GM10847 (cell line): ENCODE data around the gene COL15A1.

Experiments
- POLR2A ChIP-seq: IDR thresholded peaks from 2 replicates; pipeline ENCODE4 v1.6.1; 2011; ENCODE audit not compliant: insufficient read length; ENCODE audit errors: extremely low read depth

The COL15A1 gene

DNA sequence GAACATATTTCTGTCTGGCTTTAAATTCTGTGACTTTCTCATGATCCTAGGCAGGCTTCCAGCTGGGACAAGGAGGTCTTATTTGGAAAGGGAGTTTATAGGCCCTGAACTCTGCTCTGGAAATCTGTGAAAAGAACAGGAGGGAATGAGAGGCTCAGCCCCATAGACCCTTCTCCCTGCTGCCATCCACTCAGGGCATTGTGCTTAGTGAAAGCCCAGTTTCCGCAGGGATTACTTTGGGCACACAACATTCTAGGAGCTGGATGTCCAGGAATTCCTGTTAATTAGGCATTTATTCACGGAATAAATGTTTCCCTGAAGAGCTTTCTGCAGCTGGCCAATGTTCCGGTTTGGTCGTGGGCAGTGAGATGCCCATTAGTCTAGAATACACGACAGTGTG is 32.7 kb upstream of the COL15A1 start:
- no peak for TF ChIP-seq POLR2A

GRCh38 chr9:98912450-98912849 is 31.3 kb upstream of the COL15A1 start:
- TF ChIP-seq POLR2A, result no peak

- TF ChIP-seq POLR2A, result no peak
These were observed 30.7 kb upstream of the COL15A1 start for GRCh38 chr9:98913044-98913443.

DNA sequence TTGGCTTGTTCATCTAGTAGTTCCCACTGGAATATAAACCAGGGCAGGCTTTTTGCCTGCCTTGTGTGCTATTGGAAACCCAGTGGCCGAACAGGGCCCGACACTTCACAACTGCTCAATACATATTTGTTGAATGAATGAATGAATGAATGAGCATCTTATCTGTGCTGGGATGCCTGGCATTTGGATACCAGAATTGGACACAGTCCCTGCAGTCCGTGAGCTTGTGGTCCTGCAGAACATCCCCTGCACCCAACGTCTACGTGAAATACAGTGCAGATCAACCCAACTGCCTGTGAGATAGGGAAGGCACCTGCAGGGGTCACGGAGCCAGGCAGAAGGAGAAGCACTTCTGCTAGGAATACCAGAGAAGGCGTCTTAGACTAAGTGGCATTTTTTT is 30.0 kb upstream of the COL15A1 start:
- TF ChIP-seq POLR2A, result no peak

- TF ChIP-seq POLR2A, result no peak
These were observed 28.1 kb upstream of the COL15A1 start for GRCh38 chr9:98915599-98915998.

GRCh38 chr9:98916660-98917059 is 27.0 kb upstream of the COL15A1 start:
- TF ChIP-seq POLR2A, result no peak

DNA sequence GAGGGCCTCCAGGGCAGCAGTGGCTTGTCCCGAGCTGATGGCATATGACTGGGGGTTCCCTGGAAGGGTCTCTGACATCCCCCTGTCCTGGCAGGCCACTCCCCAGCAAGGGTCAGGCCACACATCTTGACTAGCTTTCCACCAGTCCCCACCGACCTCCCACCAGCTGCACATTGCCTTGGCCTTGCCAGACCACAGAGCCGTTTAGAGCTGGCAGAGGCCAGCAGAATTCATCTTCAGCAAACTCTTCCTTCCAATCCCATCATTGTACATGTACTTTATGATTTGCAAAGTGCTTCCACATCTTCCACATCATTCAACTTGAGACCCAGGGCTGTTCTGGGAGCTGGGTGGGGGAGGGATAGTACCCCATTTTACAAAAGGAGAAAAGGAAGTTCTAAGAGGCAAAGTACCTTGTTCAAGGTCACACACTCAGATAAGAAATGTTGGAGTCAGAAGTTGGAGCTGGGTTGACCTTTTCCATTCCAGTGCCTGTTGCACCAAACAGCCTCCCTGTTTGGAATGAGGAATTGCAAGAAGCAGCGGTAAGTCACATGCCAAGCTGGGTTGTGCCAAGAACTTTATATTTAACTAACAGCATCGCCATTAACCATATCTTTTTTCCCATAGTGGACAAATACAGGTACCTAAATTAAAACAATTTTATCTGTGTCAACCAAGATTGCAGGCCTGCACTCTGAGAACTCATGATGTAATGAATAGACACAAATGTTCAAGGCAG is 25.8 kb upstream of the COL15A1 start:
- no peak for TF ChIP-seq POLR2A

DNA sequence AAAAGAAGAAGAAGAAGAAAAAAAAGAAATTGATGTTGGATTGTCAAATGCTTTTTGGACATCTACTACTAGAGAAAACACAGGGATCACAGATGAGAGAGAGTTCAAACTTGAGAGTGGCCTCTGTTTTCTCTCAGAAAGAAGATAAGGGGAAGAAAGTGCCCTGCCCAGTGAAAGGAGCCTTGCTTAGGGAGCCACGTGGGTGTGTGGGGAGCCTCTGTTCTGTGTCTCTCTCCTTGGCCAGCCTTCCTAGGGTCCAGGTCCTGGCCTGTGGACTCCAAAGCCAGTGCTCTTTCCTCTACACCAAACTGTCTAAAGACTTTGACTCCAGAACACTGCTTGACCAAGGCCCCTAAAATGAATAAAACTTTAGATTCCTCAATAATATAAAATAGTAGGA is 22.0 kb upstream of the COL15A1 start:
- TF ChIP-seq POLR2A, result no peak

DNA sequence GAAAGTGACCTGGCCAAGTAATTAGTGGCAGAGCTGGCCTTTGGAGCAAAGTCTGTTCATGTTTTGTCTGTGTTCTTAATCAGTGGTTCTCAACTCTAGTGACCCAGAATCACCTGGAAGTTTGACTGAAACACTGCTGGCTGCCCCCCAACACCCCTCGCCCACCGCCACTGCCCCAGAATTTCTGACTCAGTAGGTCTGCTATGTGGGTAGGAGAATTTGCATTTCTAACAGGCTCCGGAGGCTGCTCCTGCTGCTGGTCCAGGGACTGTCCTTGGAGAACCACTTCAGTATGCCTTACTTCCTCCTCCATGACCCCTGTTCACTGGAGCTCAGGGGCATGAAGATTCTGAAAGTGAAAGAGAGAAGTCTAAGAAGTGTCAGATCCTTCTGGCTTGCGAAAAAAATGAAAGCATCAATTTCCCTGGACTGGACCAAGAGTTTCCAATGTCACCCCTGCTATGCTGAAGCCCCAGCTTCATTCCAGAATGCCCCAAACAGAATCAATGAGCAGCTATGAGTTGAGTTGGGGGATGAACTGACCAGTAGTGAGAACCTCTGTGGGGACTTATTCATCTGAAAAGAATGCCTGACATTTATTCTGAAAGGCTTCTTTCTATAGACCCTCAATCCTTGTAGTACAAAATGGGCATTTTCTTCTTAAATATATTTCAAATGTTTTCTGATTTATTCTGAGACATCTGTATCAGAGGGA is 20.8 kb upstream of the COL15A1 start:
- TF ChIP-seq POLR2A, result no peak

DNA sequence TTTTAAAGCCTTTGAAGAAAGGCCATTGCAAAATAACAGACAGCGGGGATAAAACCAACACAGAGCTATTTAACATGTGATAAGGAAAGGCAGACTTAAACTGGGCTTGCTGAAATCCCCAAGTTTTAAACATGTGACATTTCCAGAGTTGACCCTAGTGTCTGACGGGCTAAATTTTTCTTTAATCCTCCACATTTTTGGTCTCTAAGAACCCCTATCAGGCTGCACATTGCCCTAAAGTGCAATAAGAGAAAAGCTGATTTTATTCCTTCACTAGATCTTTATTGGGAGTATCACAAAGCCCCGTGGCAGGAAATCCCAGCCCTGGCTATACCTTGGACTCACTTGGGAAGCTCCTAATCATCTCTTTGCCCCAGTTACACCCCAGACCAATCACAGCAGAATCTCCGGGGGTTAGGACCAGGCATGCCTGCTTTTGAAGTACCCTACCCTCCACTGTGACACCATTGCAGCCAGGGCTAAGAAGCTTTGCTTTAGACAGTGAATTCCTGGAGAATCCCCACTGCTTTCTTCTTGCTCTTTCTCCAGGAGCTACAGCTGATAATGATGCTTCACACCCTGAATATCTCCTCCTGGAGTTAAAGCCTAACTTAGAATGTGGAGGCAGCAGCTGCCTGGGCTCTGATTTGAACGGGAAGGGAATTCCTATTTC is 20.1 kb upstream of the COL15A1 start:
- TF ChIP-seq POLR2A, result no peak

GRCh38 chr9:98924946-98925820 is 18.5 kb upstream of the COL15A1 start:
- no peak for TF ChIP-seq POLR2A

GRCh38 chr9:98925956-98926355 is 17.8 kb upstream of the COL15A1 start:
- TF ChIP-seq POLR2A, result no peak

GRCh38 chr9:98927724-98928123 is 16.0 kb upstream of the COL15A1 start:
- no peak for TF ChIP-seq POLR2A

GRCh38 chr9:98929071-98929470 is 14.6 kb upstream of the COL15A1 start:
- no peak for TF ChIP-seq POLR2A

- TF ChIP-seq POLR2A, result no peak
These were observed 13.8 kb upstream of the COL15A1 start for GRCh38 chr9:98929895-98930341.
